Activated CD4-positive, alpha-beta T cell treated with anti-CD3 and anti-CD28 coated beads, Interleukin-2, amount 10 ng/mL, durations not matched to agents 24 days and 14 days (primary cell): ENCODE measurements around the gene OR3A1. TPM values are rescaled to one million over a fixed set of nuclear protein-coding genes. Genes with fewer than 3 reads are reported as not detected.
"Not testable (repeated sequence)": the region's sequence is repeated elsewhere in the genome, so short reads cannot be mapped to it uniquely, and the experiment has no call there.

Experiments used
- DNase-seq: peaks from one replicate; pipeline ENCODE4 v3.0.0; 2022
- H3K27ac Mint-ChIP-seq: one replicate; pipeline ENCODE4 v1.8.0; 2022; ENCODE audit warnings: mild to moderate bottlenecking, mixed read lengths
- H3K27me3 Mint-ChIP-seq: one replicate; pipeline ENCODE4 v1.8.0; 2022; ENCODE audit warnings: mixed read lengths
- H3K36me3 Mint-ChIP-seq: one replicate; pipeline ENCODE4 v1.8.0; 2022; ENCODE audit warnings: low read depth, mild to moderate bottlenecking, mixed read lengths
- H3K4me1 Mint-ChIP-seq: one replicate; pipeline ENCODE4 v1.8.0; 2021; ENCODE audit warnings: mixed read lengths
- H3K4me3 Mint-ChIP-seq: one replicate; pipeline ENCODE4 v1.8.0; 2022; ENCODE audit warnings: mild to moderate bottlenecking, moderate library complexity, mixed read lengths
- H3K9me3 Mint-ChIP-seq: one replicate; pipeline ENCODE4 v1.8.0; 2021; ENCODE audit warnings: mixed read lengths
- intact Hi-C: fragments of 100-400 bp; cut with micrococcal nuclease; formaldehyde crosslinking; loops from one replicate; pipeline ENCODE4 v1.15.1; 2023
- total RNA-seq: library from RNA; stranded (reverse); gene quantifications from 2 replicates; pipeline ENCODE4 v1.2.3, GENCODE V29; 2022

Gene OR3A1
- total RNA-seq, 1 donor from 2014 or later, result 0.21 TPM

DNA sequence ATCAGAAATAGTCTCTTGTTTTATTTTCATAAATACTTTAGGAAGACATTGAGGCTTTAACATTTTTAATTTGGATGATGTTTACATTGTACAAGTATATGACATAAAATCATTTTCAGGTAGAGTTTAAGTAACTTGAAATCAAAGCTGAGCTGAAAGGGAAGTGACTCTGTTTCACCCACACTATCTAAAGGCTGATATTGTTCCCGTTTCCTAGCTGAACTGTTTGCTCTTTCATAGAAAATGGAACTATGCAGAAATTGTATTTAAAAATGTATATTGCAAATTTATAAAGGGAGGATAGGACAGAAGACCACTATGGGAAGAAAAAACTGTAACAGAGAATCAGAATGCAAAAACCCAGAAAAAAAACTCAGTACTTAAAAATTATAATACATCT is 53.3 kb downstream of the OR3A1 start:
- H3K27ac Mint-ChIP-seq, H3K27me3 Mint-ChIP-seq, H3K4me1 Mint-ChIP-seq, DNase-seq, H3K36me3 Mint-ChIP-seq, H3K4me3 Mint-ChIP-seq, intact Hi-C loops, H3K9me3 Mint-ChIP-seq: not testable (repeated sequence)

DNA sequence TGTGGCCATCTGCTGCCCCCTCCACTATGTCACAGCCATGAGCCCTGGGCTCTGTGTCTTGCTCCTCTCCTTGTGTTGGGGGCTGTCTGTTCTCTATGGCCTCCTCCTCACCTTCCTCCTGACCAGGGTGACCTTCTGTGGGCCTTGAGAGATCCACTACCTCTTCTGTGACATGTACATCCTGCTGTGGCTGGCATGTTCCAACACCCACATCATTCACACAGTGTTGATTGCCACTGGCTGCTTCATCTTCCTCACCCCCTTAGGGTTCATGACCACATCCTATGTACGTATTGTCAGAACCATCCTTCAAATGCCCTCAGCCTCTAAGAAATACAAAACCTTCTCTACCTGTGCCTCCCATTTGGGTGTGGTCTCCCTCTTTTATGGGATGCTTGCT is 57.1 kb downstream of the OR3A1 start:
- H3K36me3 Mint-ChIP-seq, H3K27ac Mint-ChIP-seq: not testable (repeated sequence)

More for the DNA sequence above, 57.1 kb downstream of the OR3A1 start:
- H3K4me1 Mint-ChIP-seq, DNase-seq, intact Hi-C loops, H3K9me3 Mint-ChIP-seq, H3K27me3 Mint-ChIP-seq, H3K4me3 Mint-ChIP-seq: not testable (repeated sequence)

Other genes starting within 250 kb of the OR3A1 start
- gene OR1D5, start 234.8 kb downstream of the OR3A1 start, total RNA-seq, result not detected in 2 replicates
- not detected in 2 replicates for gene OR1D2, start 193.9 kb downstream of the OR3A1 start, total RNA-seq
- not detected in 2 replicates for gene OR1G1, start 170.8 kb downstream of the OR3A1 start, total RNA-seq
- gene OR1A2, start 100.8 kb downstream of the OR3A1 start, total RNA-seq, result not detected in 2 replicates
- not detected in 2 replicates for gene OR1A1, start 90.7 kb downstream of the OR3A1 start, total RNA-seq
- 0.26 and 1.0 TPM in 2 replicates for gene OR3A2, start 87.9 kb upstream of the OR3A1 start, total RNA-seq
- not detected in 2 replicates for gene OR1E1, start 100.0 kb upstream of the OR3A1 start, total RNA-seq
- gene OR3A3, start 113.0 kb upstream of the OR3A1 start, total RNA-seq, result not detected in 2 replicates
- not detected in 2 replicates for gene OR1E2, start 135.5 kb upstream of the OR3A1 start, total RNA-seq
- not detected in 2 replicates for gene SPATA22, start 173.5 kb upstream of the OR3A1 start, total RNA-seq
- gene ASPA, start 177.6 kb upstream of the OR3A1 start, total RNA-seq, result not detected in 2 replicates